CMK (cell line): ENCODE results near the gene BBS1.
"Not testable (repeated sequence)": the region's sequence is repeated elsewhere in the genome, so short reads cannot be mapped to it uniquely, and the experiment has no call there.

Source experiments
- DNase-seq: peaks from one replicate; pipeline ENCODE4 v3.0.0-alpha.2; 2010; ENCODE audit warnings: low read depth

The BBS1 gene

GRCh38 chr11:66579017-66579606, 68.7 kb downstream of the BBS1 start:
- no peak for DNase-seq

GRCh38 chr11:66580803-66581202, 70.4 kb downstream of the BBS1 start:
- DNase-seq = no peak

GRCh38 chr11:66581261-66581660, 70.8 kb downstream of the BBS1 start:
- DNase-seq = no peak

GRCh38 chr11:66582565-66583147, 72.2 kb downstream of the BBS1 start:
- not testable (repeated sequence) for DNase-seq
